Erythroblast (primary cell): ENCODE measurements around the gene PSMD6.

Source experiments
- GATA1 ChIP-seq: IDR thresholded peaks from 2 replicates; pipeline ENCODE4 v1.6.1; 2011; ENCODE audit warnings: low read depth, mild to moderate bottlenecking, control low read depth, low read length, moderate library complexity
- POLR2A ChIP-seq: IDR thresholded peaks from 2 replicates; pipeline ENCODE4 v1.6.1; 2011; ENCODE audit warnings: mild to moderate bottlenecking, low read length

GRCh38 chr3:63998852-63999754 is 24.2 kb downstream of the PSMD6 start:
- TF ChIP-seq POLR2A = no peak
- no peak for TF ChIP-seq GATA1
